ENCODE data around the gene PRKCB.

DNA sequence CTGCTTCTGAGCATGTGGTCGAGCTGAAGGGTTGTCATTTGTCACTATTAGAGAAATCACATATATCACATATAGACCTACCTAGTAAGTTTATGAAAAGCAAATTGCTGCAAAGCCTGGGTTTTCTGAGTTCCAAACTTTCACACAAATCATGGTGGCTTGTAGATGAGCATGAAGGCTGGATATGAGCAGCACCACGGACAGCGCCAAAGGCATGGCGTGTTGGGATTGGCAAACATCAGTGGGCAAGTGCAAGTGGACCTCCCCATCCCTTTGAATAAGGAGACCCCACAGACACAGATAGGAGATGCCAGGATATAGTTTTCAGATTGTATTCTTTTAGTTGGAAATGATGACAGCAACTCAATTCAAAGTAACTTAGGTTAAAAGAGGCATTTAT, 342.7 kb downstream of the PRKCB start:
- TF ChIP-seq EZH2 (IDR thresholded peaks at IDR 0.05; ENCODE audit: low read length, unreplicated experiment) (no peak), EZH2phosphoT487 (IDR thresholded peaks at IDR 0.05; ENCODE audit: borderline replicate concordance, low read length) (no peak)
- TF ChIP-seq, protein P1, sequence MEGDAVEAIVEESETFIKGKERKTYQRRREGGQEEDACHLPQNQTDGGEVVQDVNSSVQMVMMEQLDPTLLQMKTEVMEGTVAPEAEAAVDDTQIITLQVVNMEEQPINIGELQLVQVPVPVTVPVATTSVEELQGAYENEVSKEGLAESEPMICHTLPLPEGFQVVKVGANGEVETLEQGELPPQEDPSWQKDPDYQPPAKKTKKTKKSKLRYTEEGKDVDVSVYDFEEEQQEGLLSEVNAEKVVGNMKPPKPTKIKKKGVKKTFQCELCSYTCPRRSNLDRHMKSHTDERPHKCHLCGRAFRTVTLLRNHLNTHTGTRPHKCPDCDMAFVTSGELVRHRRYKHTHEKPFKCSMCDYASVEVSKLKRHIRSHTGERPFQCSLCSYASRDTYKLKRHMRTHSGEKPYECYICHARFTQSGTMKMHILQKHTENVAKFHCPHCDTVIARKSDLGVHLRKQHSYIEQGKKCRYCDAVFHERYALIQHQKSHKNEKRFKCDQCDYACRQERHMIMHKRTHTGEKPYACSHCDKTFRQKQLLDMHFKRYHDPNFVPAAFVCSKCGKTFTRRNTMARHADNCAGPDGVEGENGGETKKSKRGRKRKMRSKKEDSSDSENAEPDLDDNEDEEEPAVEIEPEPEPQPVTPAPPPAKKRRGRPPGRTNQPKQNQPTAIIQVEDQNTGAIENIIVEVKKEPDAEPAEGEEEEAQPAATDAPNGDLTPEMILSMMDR (conservative IDR thresholded peaks at IDR 0.05; ENCODE audit: low read depth, low read length): no peak

Measured in PC-3 (cell line).